Pons (tissue), 1 donor: ENCODE data around the gene TOMM7.

Experiments used
- DNase-seq: peaks from one replicate; pipeline ENCODE4 v3.0.0-alpha.2; 2016; ENCODE audit warnings: low spot score

TOMM7 gene

GRCh38 chr7:22822486-22823141, at the start of gene TOMM7:
TOMM7 (minus strand) TSS chr7:22822849; CDS start chr7:22822779, 70 bp downstream.
- peak; percentile 96 for DNase-seq

GRCh38 chr7:22872096-22872807, 49.6 kb upstream of the TOMM7 start:
- no peak for DNase-seq

- no peak for DNase-seq
These were observed 49.0 kb upstream of the TOMM7 start for GRCh38 chr7:22871661-22872060.

- DNase-seq: no peak
These were observed 45.9 kb upstream of the TOMM7 start for GRCh38 chr7:22868509-22868908.

- no peak for DNase-seq
These were observed 44.9 kb upstream of the TOMM7 start for GRCh38 chr7:22867589-22867988.

- DNase-seq: no peak
These were observed 44.4 kb upstream of the TOMM7 start for GRCh38 chr7:22867003-22867402.

GRCh38 chr7:22865602-22865960, 42.9 kb upstream of the TOMM7 start:
- DNase-seq: no peak

GRCh38 chr7:22864855-22865601, 42.4 kb upstream of the TOMM7 start:
- no peak for DNase-seq

- DNase-seq: no peak
These were observed 41.7 kb upstream of the TOMM7 start for GRCh38 chr7:22864301-22864700.

GRCh38 chr7:22863156-22863899, 40.7 kb upstream of the TOMM7 start:
- DNase-seq: no peak

GRCh38 chr7:22861576-22861975, 38.9 kb upstream of the TOMM7 start:
- DNase-seq: no peak

GRCh38 chr7:22860784-22861482, 38.3 kb upstream of the TOMM7 start:
- no peak for DNase-seq

- DNase-seq: no peak
These were observed 37.7 kb upstream of the TOMM7 start for GRCh38 chr7:22860337-22860736.

- no peak for DNase-seq
These were observed 37.1 kb upstream of the TOMM7 start for GRCh38 chr7:22859641-22860290.

- no peak for DNase-seq
These were observed 36.3 kb upstream of the TOMM7 start for GRCh38 chr7:22858640-22859561.

- no peak for DNase-seq
These were observed 35.6 kb upstream of the TOMM7 start for GRCh38 chr7:22858274-22858639.

GRCh38 chr7:22856416-22856815, 33.8 kb upstream of the TOMM7 start:
- DNase-seq: no peak

GRCh38 chr7:22855049-22855392, 32.4 kb upstream of the TOMM7 start:
- DNase-seq: no peak

- peak; percentile 56 for DNase-seq
These were observed 31.8 kb upstream of the TOMM7 start for GRCh38 chr7:22854158-22855048.
